Measurements from ENCODE around the gene PIP.
"Not testable (repeated sequence)": the region's sequence is repeated elsewhere in the genome, so short reads cannot be mapped to it uniquely, and the experiment has no call there.

PIP gene, protein sequence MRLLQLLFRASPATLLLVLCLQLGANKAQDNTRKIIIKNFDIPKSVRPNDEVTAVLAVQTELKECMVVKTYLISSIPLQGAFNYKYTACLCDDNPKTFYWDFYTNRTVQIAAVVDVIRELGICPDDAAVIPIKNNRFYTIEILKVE

DNA sequence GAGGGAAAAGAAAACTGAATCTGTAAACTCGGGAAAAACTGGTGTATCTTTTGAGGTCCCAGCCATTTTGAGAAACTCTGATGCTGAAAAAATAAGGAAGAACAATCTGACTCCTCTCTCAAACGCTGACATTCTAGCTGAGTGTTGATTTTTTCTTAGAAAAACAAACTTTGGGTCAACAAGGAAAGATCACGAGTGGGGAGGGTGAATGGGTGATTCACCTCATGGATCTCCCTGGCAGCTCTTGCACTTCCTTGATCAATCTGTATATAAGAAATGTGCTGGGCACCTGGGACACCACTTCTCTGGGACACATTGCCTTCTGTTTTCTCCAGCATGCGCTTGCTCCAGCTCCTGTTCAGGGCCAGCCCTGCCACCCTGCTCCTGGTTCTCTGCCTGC, at the start of gene PIP:
Gene PIP (plus strand): TSS at position 297 of the 400 bp plus-strand sequence. CDS start 40 bp downstream, at position 337.
- Histone ChIP-seq H3K27me3 (peaks cover 8% of the 10 kb centered on the region), H3K27ac (no peak within 1 kb of the TSS), H3K9me3 (no peaks in the 10 kb centered on the region), H3K36me3 (no peaks in the 10 kb centered on the region), H3K4me3 (ENCODE audit: low read depth in 1 of 2, low read length in 1 of 2) (no peak within 1 kb of the TSS), H3K4me1 (ENCODE audit: control insufficient read depth in 1 of 2, insufficient read depth in 1 of 2, low read depth in 1 of 2, low read length in 1 of 2) (no peaks in the 10 kb centered on the region)
- TF ChIP-seq, protein P1, sequence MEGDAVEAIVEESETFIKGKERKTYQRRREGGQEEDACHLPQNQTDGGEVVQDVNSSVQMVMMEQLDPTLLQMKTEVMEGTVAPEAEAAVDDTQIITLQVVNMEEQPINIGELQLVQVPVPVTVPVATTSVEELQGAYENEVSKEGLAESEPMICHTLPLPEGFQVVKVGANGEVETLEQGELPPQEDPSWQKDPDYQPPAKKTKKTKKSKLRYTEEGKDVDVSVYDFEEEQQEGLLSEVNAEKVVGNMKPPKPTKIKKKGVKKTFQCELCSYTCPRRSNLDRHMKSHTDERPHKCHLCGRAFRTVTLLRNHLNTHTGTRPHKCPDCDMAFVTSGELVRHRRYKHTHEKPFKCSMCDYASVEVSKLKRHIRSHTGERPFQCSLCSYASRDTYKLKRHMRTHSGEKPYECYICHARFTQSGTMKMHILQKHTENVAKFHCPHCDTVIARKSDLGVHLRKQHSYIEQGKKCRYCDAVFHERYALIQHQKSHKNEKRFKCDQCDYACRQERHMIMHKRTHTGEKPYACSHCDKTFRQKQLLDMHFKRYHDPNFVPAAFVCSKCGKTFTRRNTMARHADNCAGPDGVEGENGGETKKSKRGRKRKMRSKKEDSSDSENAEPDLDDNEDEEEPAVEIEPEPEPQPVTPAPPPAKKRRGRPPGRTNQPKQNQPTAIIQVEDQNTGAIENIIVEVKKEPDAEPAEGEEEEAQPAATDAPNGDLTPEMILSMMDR (IDR thresholded peaks at IDR 0.05): no peak

DNA sequence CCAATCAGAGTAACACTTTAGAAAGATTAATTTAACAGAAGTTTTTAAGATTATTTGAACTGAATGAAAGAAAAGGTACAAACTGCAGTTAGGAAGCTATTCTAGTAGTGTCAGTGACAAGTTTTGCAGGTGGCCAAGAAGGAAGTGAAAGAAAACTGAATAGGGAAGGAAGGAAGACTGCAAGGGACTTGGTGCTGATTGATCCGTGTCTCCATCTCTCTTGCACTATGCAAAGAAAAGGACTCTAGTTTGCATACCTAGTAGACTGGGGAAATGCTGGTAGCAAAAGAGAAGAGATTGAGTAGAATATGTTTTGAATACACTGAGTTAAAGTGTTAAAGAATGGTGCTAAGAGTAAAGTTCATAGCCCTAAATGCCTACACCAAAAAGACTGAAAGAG, 46.8 kb upstream of the PIP start:
- TF ChIP-seq, protein P1 (IDR thresholded peaks at IDR 0.05): no peak
- H3K9me3 ChIP-seq: no peaks in the 10 kb centered on the region
- no peaks in the 10 kb centered on the region for H3K4me1 ChIP-seq (ENCODE audit: control insufficient read depth in 1 of 2, insufficient read depth in 1 of 2, low read depth in 1 of 2, low read length in 1 of 2)
- no peaks in the 10 kb centered on the region for H3K27me3 ChIP-seq
- no peaks in the 10 kb centered on the region for H3K36me3 ChIP-seq
- H3K27ac ChIP-seq: no peak overlapping the region
- H3K4me3 ChIP-seq (ENCODE audit: low read depth in 1 of 2, low read length in 1 of 2): no peak overlapping the region

DNA sequence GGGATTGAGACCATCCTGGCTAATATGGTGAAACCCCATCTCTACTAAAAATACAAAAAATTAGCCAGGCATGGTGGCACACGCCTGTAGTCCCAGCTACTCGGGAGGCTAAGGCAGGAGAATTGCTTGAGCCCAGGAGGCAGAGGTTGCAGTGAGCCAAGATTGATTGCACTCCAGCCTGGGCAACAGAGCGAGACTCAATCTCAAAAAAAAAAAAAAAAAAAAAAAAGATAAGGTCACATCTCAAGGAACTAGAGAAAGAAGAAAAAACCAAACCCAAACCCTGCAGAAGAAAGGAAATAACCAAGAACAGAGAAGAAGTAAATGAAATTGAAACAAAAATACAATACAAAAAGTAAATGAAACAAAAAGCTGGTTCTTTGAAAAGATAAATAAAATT, 46.3 kb upstream of the PIP start:
- not testable (repeated sequence) for H3K4me3 ChIP-seq (ENCODE audit: low read depth in 1 of 2, low read length in 1 of 2); H3K9me3 ChIP-seq; H3K27me3 ChIP-seq; H3K4me1 ChIP-seq (ENCODE audit: control insufficient read depth in 1 of 2, insufficient read depth in 1 of 2, low read depth in 1 of 2, low read length in 1 of 2); H3K27ac ChIP-seq; H3K36me3 ChIP-seq

DNA sequence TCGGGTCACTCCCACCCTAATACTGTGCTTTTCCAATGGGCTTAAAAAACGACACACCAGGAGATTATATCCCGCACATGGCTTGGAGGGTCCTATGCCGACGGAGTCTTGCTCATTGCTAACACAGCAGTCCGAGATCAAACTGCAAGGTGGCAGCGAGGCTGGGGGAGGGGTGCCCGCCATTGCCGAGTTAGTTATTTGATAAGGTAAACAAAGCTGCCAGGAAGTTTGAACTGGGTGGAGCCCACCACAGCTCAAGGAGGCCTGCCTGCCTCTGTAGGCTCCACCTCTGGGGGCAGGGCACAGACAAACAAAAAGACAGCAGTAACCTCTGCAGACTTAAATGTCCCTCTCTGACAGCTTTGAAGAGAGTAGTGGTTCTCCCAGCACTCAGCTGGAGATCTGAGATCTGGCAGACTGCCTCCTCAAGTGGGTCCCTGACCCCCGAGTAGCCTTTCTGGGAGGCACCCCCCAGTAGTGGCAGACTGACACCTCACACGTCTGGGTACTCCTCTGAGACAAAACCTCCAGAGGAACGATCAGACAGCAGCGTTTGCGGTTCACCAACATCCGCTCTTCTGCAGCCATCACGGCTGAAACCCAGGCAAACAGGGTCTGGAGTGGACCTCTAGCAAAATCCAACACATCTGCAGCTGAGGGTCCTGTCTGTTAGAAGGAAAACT, 43.2 kb upstream of the PIP start:
- not testable (repeated sequence) for H3K27ac ChIP-seq; H3K4me3 ChIP-seq (ENCODE audit: low read depth in 1 of 2, low read length in 1 of 2); H3K4me1 ChIP-seq (ENCODE audit: control insufficient read depth in 1 of 2, insufficient read depth in 1 of 2, low read depth in 1 of 2, low read length in 1 of 2); H3K36me3 ChIP-seq; H3K9me3 ChIP-seq; H3K27me3 ChIP-seq

DNA sequence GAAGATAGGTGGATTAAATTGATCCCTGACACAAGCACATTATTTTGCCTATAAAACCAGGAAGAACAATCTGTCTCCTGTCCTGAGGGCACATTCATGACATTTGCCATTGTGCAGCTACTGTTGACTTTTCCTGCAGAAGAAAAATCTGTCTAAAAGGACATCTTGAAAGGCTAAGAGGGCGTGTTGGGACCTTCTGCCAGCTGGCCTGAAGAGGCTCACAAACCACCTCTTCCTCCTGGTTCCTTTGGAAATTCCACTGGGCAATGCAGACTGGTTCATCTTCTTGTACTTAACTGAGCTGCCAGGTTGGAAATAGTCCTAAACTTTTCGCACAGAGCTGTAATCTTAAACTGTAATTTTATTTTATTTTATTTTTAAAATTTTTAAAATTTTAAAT, 35.7 kb upstream of the PIP start:
- Histone ChIP-seq H3K36me3 (no peaks in the 10 kb centered on the region), H3K27ac (no peak overlapping the region), H3K4me1 (ENCODE audit: control insufficient read depth in 1 of 2, insufficient read depth in 1 of 2, low read depth in 1 of 2, low read length in 1 of 2) (no peaks in the 10 kb centered on the region), H3K4me3 (ENCODE audit: low read depth in 1 of 2, low read length in 1 of 2) (no peak overlapping the region), H3K9me3 (no peaks in the 10 kb centered on the region), H3K27me3 (no peaks in the 10 kb centered on the region)
- TF ChIP-seq, protein P1 (IDR thresholded peaks at IDR 0.05): no peak

DNA sequence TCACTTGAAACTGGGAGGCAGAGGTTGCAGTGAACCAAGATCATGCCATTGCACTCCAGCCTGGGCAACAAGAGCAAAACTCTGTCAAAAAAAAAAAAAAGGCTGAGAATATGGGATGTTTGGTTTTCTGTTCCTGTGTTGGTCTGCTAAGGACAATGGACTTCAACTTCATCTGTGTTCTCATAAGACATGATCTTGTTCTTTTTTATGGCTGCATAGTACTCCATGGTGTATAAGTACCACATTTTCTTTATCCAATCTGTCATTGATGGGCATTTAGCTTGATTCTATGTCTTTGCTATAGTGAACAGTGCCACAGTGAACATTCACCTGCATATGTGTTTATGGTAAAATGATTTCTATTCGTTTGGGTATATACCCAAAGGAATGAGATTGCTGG, 32.3 kb upstream of the PIP start:
- H3K9me3 ChIP-seq; H3K27ac ChIP-seq; H3K36me3 ChIP-seq; H3K27me3 ChIP-seq; H3K4me1 ChIP-seq (ENCODE audit: control insufficient read depth in 1 of 2, insufficient read depth in 1 of 2, low read depth in 1 of 2, low read length in 1 of 2); H3K4me3 ChIP-seq (ENCODE audit: low read depth in 1 of 2, low read length in 1 of 2): not testable (repeated sequence)

DNA sequence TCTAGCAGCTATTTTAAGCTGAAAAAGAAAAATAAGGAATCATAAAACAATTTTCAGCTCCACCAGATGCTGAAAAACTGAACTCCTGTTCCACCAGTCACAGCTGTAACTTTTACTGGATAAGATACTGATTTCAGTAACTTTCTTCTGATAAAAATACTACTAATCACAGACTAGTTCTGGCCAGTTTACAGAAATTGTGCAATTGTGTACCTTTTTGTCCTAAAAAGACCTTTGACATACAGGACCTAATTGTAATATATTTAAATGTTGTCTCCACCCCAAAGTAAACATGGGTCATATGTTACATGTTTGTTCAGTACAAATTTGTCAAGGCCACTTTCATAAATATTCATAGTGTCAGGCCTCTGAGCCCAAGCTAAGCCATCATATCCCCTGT, 27.1 kb upstream of the PIP start:
- no peak overlapping the region for H3K4me3 ChIP-seq (ENCODE audit: low read depth in 1 of 2, low read length in 1 of 2)
- H3K27me3 ChIP-seq: no peaks in the 10 kb centered on the region
- TF ChIP-seq, protein P1 (IDR thresholded peaks at IDR 0.05): no peak
- no peaks in the 10 kb centered on the region for H3K36me3 ChIP-seq
- no peaks in the 10 kb centered on the region for H3K9me3 ChIP-seq
- no peaks in the 10 kb centered on the region for H3K4me1 ChIP-seq (ENCODE audit: control insufficient read depth in 1 of 2, insufficient read depth in 1 of 2, low read depth in 1 of 2, low read length in 1 of 2)
- no peak overlapping the region for H3K27ac ChIP-seq

DNA sequence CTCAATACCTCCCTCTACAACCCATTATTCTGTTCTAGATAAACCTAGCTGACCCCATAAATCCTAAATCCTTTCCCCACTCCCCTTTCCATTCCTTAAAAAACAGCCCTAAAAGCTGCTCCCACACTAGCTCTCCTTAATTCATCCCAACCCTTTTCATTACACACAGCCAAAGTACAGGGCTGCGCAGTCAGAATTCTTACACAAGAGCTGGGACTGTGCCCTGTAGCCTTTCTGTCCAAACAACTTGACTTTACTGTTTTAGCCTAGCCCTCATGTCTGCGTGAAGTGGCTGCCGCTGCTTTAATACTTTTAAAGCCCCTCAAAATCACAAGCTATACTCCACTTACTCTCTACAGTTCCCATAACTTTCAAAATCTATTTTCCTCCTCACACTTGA, 23.9 kb upstream of the PIP start:
- not testable (repeated sequence) for H3K27me3 ChIP-seq; H3K36me3 ChIP-seq; H3K27ac ChIP-seq; H3K4me1 ChIP-seq (ENCODE audit: control insufficient read depth in 1 of 2, insufficient read depth in 1 of 2, low read depth in 1 of 2, low read length in 1 of 2); H3K9me3 ChIP-seq; H3K4me3 ChIP-seq (ENCODE audit: low read depth in 1 of 2, low read length in 1 of 2)

Measured in neutrophil (primary cell).